Measurements from ENCODE around the gene EIPR1. TPM values are rescaled to one million over a fixed set of nuclear protein-coding genes. Genes with fewer than 3 reads are reported as not detected.

EIPR1 gene
- polyA plus RNA-seq, 1 donor (not counting 4 experiments of a cell fraction or from before 2014, with no cell fraction given), result 44.3 TPM

- Histone ChIP-seq H3K9ac (ENCODE audit: control insufficient read depth, extremely low read depth, insufficient read depth, low read length) (no peak overlapping the region), H3K36me3 (ENCODE audit: control insufficient read depth in 2 of 2, extremely low read depth in 1 of 2, insufficient read depth in 2 of 2, low read length in 2 of 2) (no peaks in the 10 kb centered on the region), H3K27ac (ENCODE audit: control insufficient read depth, insufficient read depth, low read length) (no peak overlapping the region), H2AFZ (ENCODE audit: control insufficient read depth, low read length) (no peak overlapping the region), H4K20me1 (ENCODE audit: control insufficient read depth, extremely low read depth, insufficient read depth, low read length) (no peaks in the 10 kb centered on the region), H3K79me2 (ENCODE audit: control insufficient read depth, insufficient read depth, low read length) (peaks cover 12% of the 10 kb centered on the region), H3K4me3 (ENCODE audit: control insufficient read depth in 2 of 3, extremely low read depth in 1 of 3, insufficient read depth in 2 of 3, low read depth in 1 of 3, low read length in 3 of 3) (no peak overlapping the region), H3K27me3 (ENCODE audit: control insufficient read depth, extremely low read depth, insufficient read depth, low read length) (no peaks in the 10 kb centered on the region), H3K9me1 (ENCODE audit: control insufficient read depth, extremely low read depth, insufficient read depth, low read length) (peaks cover 2% of the 10 kb centered on the region), H3K9me3 (ENCODE audit: control insufficient read depth, low read depth, low read length) (no peaks in the 10 kb centered on the region), H3K4me2 (ENCODE audit: control insufficient read depth, extremely low read depth, insufficient read depth, low read depth, low read length) (no peak overlapping the region), H3K4me1 (ENCODE audit: control insufficient read depth, extremely low read depth, insufficient read depth, low read length) (no peaks in the 10 kb centered on the region)
- TF ChIP-seq CTCF (optimal IDR thresholded peaks at IDR 0.05 in 1 of 3, IDR thresholded peaks at IDR 0.05 in 1 of 3, conservative IDR thresholded peaks at IDR 0.05 in 1 of 3; ENCODE audit: extremely low read depth in 1 of 3, insufficient read depth in 2 of 3, low read length in 3 of 3) (no peak), EZH2 (IDR thresholded peaks at IDR 0.05; ENCODE audit: low read length) (no peak)
- DNase-seq (ENCODE audit: low read depth, low spot score) (no peak), FAIRE-seq (no peak)
- dilution Hi-C loops (cut with MboI; ENCODE audit: extremely low pct_ligation_motif_present, low sequenced_read_pairs), result no loop called here
Measured at GRCh38 chr2:3291113-3291512, 86.5 kb downstream of the EIPR1 start.

- no peaks in the 10 kb centered on the region for H3K27me3 ChIP-seq (ENCODE audit: control insufficient read depth, extremely low read depth, insufficient read depth, low read length)
- H3K9me3 ChIP-seq (ENCODE audit: control insufficient read depth, low read depth, low read length), result no peaks in the 10 kb centered on the region
- peaks cover 2% of the 10 kb centered on the region for H3K9me1 ChIP-seq (ENCODE audit: control insufficient read depth, extremely low read depth, insufficient read depth, low read length)
- H4K20me1 ChIP-seq (ENCODE audit: control insufficient read depth, extremely low read depth, insufficient read depth, low read length), result no peaks in the 10 kb centered on the region
- H3K36me3 ChIP-seq (ENCODE audit: control insufficient read depth in 2 of 2, extremely low read depth in 1 of 2, insufficient read depth in 2 of 2, low read length in 2 of 2), result no peaks in the 10 kb centered on the region
- DNase-seq (ENCODE audit: low read depth, low spot score) (no peak), FAIRE-seq (no peak)
- dilution Hi-C loops (cut with MboI; ENCODE audit: extremely low pct_ligation_motif_present, low sequenced_read_pairs), result no loop called here
- no peak overlapping the region for H3K4me3 ChIP-seq (ENCODE audit: control insufficient read depth in 2 of 3, extremely low read depth in 1 of 3, insufficient read depth in 2 of 3, low read depth in 1 of 3, low read length in 3 of 3)
- peaks cover 12% of the 10 kb centered on the region for H3K79me2 ChIP-seq (ENCODE audit: control insufficient read depth, insufficient read depth, low read length)
- H3K27ac ChIP-seq (ENCODE audit: control insufficient read depth, insufficient read depth, low read length), result no peak overlapping the region
- H3K4me1 ChIP-seq (ENCODE audit: control insufficient read depth, extremely low read depth, insufficient read depth, low read length), result no peaks in the 10 kb centered on the region
- H3K9ac ChIP-seq (ENCODE audit: control insufficient read depth, extremely low read depth, insufficient read depth, low read length), result no peak overlapping the region
- no peak overlapping the region for H2AFZ ChIP-seq (ENCODE audit: control insufficient read depth, low read length)
- H3K4me2 ChIP-seq (ENCODE audit: control insufficient read depth, extremely low read depth, insufficient read depth, low read depth, low read length), result no peak overlapping the region
- TF ChIP-seq EZH2 (IDR thresholded peaks at IDR 0.05; ENCODE audit: low read length) (no peak), CTCF (optimal IDR thresholded peaks at IDR 0.05 in 1 of 3, IDR thresholded peaks at IDR 0.05 in 1 of 3, conservative IDR thresholded peaks at IDR 0.05 in 1 of 3; ENCODE audit: extremely low read depth in 1 of 3, insufficient read depth in 2 of 3, low read length in 3 of 3) (no peak)
Measured at GRCh38 chr2:3290655-3291054, 87.0 kb downstream of the EIPR1 start.
